Left lung (tissue), 10 donors: ENCODE data around the gene PRR5. TPM values are rescaled to one million over a fixed set of nuclear protein-coding genes. Genes with fewer than 3 reads are reported as not detected.

Source experiments
- ATAC-seq: fragments of 200-7000 bp; cut with Tn5 transposase; one replicate; pipeline ENCODE4 v1.9.1; 2020; ENCODE audit warnings: moderate library complexity
- DNase-seq, 4 donors: peaks; one replicate each; pipeline ENCODE4 v3.0.0-alpha.2; 2013 to 2020
- H3K27ac ChIP-seq, 2 donors: fragments of 200-600 bp; sonication (generic) in 1 of 2; one replicate each; pipeline versions ENCODE4 v1.5.0 to v1.8.0; 2020 to 2021
- H3K27me3 ChIP-seq, 2 donors: fragments of 200-600 bp; sonication (generic) in 1 of 2; one replicate each; pipeline versions ENCODE4 v1.5.0 to v1.8.0; 2020 to 2021
- H3K36me3 ChIP-seq, 2 donors: fragments of 200-600 bp; sonication (generic) in 1 of 2; one replicate each; pipeline versions ENCODE4 v1.5.0 to v1.8.0; 2020 to 2021
- H3K4me1 ChIP-seq, 2 donors: fragments of 200-600 bp; one replicate each; pipeline ENCODE4 v1.8.0; 2021
- H3K4me3 ChIP-seq, 2 donors: fragments of 200-600 bp; sonication (generic) in 1 of 2; one replicate each; pipeline versions ENCODE4 v1.5.0 to v1.8.0; 2020 to 2021; ENCODE audit warnings: mild to moderate bottlenecking in 1 of 2
- H3K9me3 ChIP-seq, 2 donors: fragments of 200-600 bp; sonication (generic) in 1 of 2; one replicate each; pipeline versions ENCODE4 v1.5.0 to v1.8.0; 2020 to 2021
- intact Hi-C, 2 donors: fragments of 100-400 bp; cut with DNase I; formaldehyde crosslinking; loops; one replicate each; pipeline versions ENCODE4 v1.11.2 to v1.14.2; 2022
- polyA plus RNA-seq, 6 donors: library from polyadenylated mRNA; unstranded; fragments of 120-200 nt; gene quantifications; one replicate each; pipeline ENCODE4 v1.2.1, GENCODE V29; 2013; ENCODE audit not compliant: insufficient read length in 6 of 6
- total RNA-seq, 2 donors: library from RNA; stranded (reverse); fragmentation: NEBNext Ultra II Directional; extraction: Animal tissue kit (Norgen Biotek cat#: 25700); gene quantifications; one replicate each; pipeline ENCODE4 v1.2.1, GENCODE V29; 2021
- TF ChIP-seq, protein P1 (sequence below), 2 donors: fragments of 200-600 bp; sonication (generic) in 1 of 2; IDR thresholded peaks; one replicate each; pipeline versions ENCODE4 v1.5.0 to v1.8.0; 2021; ENCODE audit warnings: antibody characterized with exemption in 2 of 2
- donor health status: DM: no; HTN: yes; CAD: no.
- donor health status: DM: no; HTN: no; CAD: no.

The PRR5 gene
- total and polyA plus RNA-seq, 8 donors: 7.1 to 24.6 (median 20.0) TPM

DNA sequence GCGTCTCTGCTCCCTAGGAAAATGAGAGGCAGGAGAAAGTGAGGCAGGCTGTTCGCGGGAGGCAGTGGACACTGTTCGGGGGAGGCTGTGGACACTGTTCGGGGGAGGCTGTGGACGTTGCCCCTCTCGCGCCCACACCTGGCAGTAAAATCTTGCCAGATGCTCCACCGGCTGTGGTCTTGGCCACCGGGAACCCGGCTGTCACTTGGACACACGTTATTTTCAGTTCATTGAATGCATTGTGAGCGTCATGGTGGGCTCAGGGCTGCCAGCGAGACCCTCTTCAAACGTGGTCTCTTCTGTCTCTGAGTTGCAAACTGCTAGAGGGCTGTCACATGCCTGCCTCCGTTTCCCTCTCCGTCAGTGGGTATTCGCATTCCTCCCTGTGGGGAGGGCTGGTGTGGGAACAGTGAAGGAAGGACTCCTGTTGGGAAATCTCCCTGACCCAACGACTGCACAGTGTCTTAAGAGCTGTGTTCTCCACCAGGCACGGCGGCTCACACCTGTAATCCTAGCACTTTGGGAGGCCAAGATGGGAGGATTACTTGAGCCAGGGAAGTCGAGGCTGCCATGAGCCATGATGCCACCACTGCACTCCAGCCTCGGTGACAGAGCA is 1.4 kb downstream of the PRR5 start:
- Histone ChIP-seq H3K4me3 (peak overlapping the region; percentile 54 to 67), H3K27me3 (peaks cover 0 to 26% of the 10 kb centered on the region in 2 donors), H3K9me3 (no peaks in the 10 kb centered on the region), H3K36me3 (no peaks in the 10 kb centered on the region), H3K27ac (no peak overlapping the region), H3K4me1 (peaks cover 7 to 21% of the 10 kb centered on the region in 2 donors)
- DNase-seq (no peak), ATAC-seq (no peak)
- intact Hi-C loops: no loop called here
- TF ChIP-seq, protein P1, sequence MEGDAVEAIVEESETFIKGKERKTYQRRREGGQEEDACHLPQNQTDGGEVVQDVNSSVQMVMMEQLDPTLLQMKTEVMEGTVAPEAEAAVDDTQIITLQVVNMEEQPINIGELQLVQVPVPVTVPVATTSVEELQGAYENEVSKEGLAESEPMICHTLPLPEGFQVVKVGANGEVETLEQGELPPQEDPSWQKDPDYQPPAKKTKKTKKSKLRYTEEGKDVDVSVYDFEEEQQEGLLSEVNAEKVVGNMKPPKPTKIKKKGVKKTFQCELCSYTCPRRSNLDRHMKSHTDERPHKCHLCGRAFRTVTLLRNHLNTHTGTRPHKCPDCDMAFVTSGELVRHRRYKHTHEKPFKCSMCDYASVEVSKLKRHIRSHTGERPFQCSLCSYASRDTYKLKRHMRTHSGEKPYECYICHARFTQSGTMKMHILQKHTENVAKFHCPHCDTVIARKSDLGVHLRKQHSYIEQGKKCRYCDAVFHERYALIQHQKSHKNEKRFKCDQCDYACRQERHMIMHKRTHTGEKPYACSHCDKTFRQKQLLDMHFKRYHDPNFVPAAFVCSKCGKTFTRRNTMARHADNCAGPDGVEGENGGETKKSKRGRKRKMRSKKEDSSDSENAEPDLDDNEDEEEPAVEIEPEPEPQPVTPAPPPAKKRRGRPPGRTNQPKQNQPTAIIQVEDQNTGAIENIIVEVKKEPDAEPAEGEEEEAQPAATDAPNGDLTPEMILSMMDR (IDR thresholded peaks at IDR 0.05): no peak

DNA sequence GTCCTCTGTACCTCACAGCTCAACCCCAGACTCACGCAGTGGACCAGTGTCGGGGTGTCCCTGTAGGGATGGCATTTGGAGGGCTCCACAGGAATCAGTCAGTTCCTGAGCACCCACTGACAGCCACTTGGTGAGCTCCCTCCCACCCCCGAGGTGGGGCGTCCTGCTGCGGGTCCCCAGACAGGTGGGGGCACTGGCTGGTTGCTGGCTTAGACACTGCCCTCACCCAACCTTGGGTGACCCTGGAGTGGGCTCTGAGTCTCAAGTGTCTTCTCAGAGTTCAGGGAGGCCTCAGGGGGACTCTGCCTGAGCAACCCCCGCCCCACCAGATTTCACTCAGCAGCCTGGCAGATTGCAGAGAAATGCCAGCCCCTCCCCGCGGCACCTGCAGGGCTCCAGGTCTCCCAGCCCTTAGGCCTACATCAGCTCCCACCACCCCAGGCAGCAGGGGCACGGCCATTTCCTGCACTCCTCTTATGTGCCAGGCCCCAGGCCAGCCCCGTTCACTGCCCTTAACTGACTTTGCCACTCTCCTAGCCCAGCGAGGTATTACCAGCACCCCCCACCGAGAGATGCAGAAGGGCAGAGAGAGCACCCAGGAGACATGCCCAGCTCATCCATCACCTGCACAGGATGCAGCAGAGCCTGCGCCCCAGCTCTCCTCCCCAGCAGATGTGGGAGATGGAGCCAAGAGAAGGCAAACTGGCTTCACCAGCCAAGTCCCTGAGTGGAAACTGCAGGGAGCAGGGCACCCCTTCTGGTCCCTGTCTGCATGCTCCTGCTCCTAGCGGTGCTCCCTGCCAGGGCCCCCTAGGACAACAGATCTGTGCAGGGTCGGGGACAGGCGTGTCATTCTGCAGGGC is 2.4 kb downstream of the PRR5 start:
- TF ChIP-seq, protein P1 (IDR thresholded peaks at IDR 0.05): no peak
- no peak for ATAC-seq

DNA sequence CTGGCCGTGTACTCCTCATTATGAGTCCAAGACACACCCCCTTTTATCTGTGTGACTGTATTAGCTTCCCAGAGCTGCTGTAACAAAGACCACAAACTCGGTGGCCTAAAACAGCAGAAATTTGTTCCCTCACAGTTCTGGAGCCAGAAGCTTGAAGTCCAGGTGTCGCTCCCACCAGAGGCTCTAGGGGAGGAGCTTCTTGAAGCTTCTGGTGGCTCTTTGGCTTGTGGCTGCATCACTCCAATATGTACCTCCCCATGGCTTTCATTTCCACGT is 3.0 kb downstream of the PRR5 start:
- intact Hi-C loops: no loop called here
- ATAC-seq (no peak), DNase-seq (no peak)
- TF ChIP-seq, protein P1 (IDR thresholded peaks at IDR 0.05): no peak
- Histone ChIP-seq H3K27ac (no peak overlapping the region), H3K9me3 (no peaks in the 10 kb centered on the region), H3K27me3 (peaks cover 0 to 26% of the 10 kb centered on the region in 2 donors), H3K4me3 (no peak overlapping the region), H3K4me1 (peaks cover 5 to 21% of the 10 kb centered on the region in 2 donors), H3K36me3 (no peaks in the 10 kb centered on the region)

More for the DNA sequence above, 2.4 kb downstream of the PRR5 start:
- Histone ChIP-seq H3K4me3 (no peak overlapping the region), H3K9me3 (no peaks in the 10 kb centered on the region), H3K36me3 (no peaks in the 10 kb centered on the region), H3K4me1 (peaks cover 5 to 21% of the 10 kb centered on the region in 2 donors), H3K27ac (no peak overlapping the region), H3K27me3 (peaks cover 0 to 26% of the 10 kb centered on the region in 2 donors)
- DNase-seq: no peak
- intact Hi-C loops: no loop called here

DNA sequence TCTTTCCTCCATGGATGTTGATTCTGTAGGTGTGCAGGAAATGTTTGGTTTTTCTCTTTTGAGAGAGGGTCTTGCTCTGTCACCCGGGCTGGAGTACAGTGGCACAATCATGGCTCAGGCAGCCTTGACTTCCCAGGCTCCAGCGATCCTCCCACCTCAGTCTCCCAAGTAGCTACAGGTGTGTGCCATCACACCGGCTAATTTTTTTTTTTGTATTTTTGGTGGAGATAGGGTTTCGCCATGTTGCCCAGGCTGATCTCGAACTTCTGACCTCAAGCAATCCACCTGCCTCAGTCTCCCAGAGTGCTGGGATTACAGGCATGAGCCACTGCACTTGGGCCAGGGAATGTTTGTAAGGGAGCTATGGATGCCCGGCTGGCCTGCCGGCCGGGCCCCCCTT is 4.5 kb downstream of the PRR5 start:
- Histone ChIP-seq H3K36me3 (no peaks in the 10 kb centered on the region), H3K9me3 (no peaks in the 10 kb centered on the region), H3K4me3 (no peak overlapping the region), H3K27ac (no peak overlapping the region), H3K4me1 (peaks cover 5 to 19% of the 10 kb centered on the region in 2 donors), H3K27me3 (peaks cover 0 to 26% of the 10 kb centered on the region in 2 donors)
- intact Hi-C loops: no loop called here
- DNase-seq (no peak), ATAC-seq (no peak)
- TF ChIP-seq, protein P1 (IDR thresholded peaks at IDR 0.05): no peak

DNA sequence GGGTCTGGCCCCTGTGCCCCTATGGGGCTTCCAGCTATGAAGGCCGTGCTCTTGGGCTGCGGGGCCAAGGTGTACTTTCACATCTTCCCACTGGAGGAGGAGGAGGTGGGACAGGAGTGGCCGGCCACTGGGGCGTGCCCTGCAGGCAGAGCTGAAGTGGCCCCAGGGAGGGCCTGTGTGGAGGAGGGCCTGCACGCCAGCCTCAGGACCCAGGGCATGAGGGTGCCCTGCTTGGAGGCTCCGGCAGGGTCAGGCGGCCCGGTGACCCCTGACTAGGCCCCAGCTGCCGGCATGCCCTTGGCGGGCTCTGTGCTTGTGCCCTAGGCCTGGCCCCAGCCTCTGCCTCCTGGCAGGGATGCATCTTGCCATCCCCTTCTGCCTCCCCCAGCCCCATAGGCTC is 5.2 kb downstream of the PRR5 start:
- Histone ChIP-seq H3K4me3 (no peak overlapping the region), H3K36me3 (no peaks in the 10 kb centered on the region), H3K9me3 (no peaks in the 10 kb centered on the region), H3K27me3 (peaks cover 0 to 26% of the 10 kb centered on the region in 2 donors), H3K27ac (no peak overlapping the region), H3K4me1 (peaks cover 5 to 15% of the 10 kb centered on the region in 2 donors)
- ATAC-seq (no peak), DNase-seq (no peak)
- intact Hi-C loops: no loop called here
- TF ChIP-seq, protein P1 (IDR thresholded peaks at IDR 0.05): no peak
